GM21786 (cell line): ENCODE data around the gene ADSL.
"Not testable (repeated sequence)": the region's sequence is repeated elsewhere in the genome, so short reads cannot be mapped to it uniquely, and the experiment has no call there.

ENCODE experiments used
- ATAC-seq: cut with Tn5 transposase; IDR thresholded peaks from one replicate; pipeline ENCODE4 v1.9.1; 2021; ENCODE audit not compliant: unreplicated experiment

The ADSL gene

GRCh38 chr22:40346185-40347118 lies at the start of gene ADSL:
TSS of gene ADSL (plus strand) at chr22:40346500. CDS start at chr22:40346559, 59 bp downstream.
- ATAC-seq: peak; percentile 83

DNA sequence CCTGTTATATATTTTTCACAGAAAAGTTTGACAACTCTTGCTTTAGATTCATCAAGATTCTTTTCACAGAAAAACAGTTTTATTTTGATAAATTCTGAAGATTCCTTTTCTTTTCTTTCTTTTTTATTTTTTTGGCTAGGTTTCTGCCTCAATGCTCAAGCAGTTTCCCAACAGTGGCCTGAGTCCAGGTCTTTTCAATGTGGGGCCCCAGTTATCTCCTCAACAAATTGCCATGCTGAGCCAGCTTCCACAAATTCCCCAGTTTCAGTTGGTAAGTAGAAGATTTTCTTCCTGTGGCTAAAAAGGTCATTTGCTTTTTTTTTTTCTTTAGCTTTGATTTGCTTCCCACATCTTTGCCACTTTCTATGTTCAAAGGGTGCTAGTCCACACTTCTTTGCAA lies 46.0 kb upstream of the ADSL start:
- ATAC-seq: no peak

DNA sequence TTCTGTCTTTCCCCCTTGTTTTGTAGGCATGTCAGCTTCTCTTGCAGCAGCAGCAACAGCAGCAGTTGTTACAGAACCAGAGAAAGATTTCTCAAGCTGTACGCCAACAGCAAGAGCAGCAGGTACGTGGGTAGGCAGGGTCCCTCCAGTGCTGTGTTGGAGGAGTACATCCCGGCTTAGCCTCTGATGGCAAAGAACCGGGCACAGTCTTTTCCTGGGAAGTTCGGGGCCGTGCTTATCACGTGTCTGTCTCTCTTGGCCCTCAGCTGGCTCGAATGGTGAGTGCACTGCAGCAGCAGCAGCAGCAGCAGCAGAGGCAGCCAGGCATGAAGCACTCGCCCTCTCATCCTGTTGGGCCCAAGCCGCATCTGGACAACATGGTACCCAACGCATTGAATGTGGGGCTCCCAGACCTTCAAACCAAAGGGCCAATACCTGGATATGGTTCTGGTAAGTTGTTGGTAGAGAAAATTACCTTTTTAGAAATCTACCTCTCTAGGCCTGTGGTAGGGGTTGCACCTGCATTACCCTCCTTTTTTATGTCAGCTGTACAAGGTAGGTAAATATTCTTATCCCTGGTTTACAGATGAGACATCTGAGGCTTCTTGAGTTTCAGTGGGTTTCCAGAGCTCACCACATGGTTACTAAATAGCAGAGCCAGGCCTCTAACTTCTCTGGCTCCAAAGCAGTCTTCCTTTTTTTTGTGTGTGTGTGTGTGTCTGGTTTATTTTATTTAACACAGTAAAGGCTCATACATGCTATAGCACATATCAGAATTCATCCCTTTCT lies 45.2 kb upstream of the ADSL start:
- ATAC-seq: peak; percentile 53

DNA sequence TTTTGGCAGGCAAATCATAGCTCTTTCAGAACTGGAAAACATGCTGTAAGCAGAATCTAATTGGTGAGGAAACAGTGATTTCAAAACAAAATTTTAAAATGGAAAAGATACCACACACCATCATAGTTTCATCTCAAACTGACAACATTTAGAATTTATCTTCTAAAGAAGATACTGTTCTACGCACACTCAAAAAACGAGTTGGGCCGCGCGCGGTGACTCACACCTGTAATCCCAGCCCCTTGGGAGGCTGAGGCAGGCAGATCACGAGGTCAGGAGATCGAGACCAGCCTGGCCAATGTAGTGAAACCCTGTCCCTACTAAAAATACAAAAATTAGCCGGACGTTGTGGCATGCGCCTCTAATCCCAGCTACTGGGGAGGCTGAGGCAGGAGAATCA lies 44.2 kb upstream of the ADSL start:
- ATAC-seq: no peak

- no peak for ATAC-seq
Observed at GRCh38 chr22:40305625-40306024, 40.7 kb upstream of the ADSL start.

DNA sequence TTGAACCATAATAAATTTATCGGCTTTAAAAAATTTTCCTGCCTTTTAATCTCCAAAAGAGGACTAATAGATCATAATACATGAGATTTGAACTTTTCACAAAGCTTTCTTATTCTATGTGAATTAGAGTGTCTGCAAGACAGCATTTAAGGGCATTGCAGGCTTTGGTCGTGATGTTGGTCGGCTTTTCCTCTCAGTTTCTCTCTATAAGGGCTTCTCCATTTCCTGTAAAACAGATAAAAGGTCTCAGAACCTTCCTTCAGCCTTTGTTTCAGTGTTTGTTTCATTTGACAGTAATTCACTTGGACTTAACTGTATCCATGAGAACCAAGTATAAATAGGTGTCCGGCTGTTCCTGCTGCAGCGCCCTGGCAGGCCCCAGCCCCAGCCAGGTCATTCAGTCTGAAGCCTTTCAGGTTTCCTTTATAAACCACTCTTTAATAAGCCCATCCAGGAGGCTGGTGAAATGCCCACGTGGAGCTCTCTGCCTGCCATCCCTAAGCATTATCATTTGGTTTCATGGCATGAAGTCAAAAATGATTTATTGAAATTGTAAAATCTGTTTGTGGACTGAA lies 37.2 kb upstream of the ADSL start:
- no peak for ATAC-seq

DNA sequence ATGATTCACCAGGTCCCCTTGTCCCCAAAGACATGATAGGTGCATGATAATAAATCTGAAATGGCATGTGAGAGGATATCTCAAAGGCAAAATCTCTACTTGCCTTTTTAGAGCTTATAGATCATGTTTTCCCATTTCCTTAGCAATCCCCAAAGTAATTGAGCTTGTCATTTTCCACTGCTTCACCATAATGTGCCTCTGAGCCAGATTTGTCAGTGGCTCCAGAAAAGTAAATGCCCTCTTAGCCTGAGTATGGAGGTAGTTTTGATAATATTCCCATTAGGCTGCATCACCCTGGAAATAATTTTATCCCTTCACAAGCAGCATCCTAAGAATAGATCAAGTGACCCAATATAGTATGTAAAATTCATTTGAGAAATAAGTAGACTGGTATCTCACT lies 36.7 kb upstream of the ADSL start:
- ATAC-seq: no peak

DNA sequence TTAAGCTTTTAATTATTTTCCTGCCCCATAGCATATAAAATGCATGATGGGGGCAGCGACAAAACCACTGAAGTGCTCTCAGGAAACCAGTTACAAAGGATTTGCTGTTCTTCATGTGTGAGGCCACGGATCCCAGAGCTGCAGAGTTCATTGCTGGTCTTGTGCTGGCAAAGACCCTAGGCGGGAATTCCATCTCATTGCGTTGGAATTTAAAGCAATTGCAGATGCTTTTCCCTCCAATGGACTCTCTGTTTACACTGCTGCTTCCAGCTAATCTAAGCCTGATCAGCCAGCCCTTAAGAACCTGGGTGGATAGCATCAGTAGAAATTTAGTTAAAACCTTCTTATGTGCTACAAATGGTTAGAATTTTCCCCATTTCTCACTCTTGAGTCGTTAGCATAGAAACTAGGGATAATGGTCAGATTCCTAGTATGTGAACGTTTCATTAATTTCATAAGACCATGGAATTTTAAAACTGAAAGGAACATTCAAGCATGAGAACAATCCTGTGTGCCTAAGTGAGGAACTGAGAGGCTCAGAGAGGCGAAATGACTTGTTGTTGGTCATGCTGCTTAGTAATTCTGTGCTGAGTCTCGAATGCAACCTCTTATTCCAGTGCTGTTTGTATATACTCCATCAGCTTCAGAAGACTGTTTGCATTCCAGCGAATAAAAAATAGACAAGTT lies 36.1 kb upstream of the ADSL start:
- no peak for ATAC-seq

GRCh38 chr22:40310768-40311120 lies 35.6 kb upstream of the ADSL start:
- ATAC-seq: no peak

GRCh38 chr22:40311646-40312045 lies 34.7 kb upstream of the ADSL start:
- not testable (repeated sequence) for ATAC-seq

DNA sequence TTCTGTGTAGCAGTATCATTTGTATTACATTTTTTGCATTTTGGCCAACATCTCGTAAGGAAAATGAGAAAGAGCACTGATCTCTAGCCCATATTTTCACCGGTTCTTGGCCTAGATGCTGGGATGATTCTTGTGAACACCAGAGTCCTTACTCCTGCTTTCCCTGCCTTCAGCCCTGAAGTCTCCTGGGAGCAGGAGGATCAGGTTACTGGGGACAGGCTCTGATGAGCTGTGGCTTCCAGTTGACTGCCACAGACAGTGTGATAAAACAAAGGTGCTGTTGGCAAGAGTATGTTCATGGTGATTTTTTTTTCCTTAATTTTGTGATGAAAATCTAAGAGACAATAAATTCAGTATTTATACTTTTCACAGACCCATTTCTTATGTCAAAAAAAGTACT lies 34.2 kb upstream of the ADSL start:
- no peak for ATAC-seq

GRCh38 chr22:40313007-40313406 lies 33.3 kb upstream of the ADSL start:
- ATAC-seq: no peak

- ATAC-seq: no peak
Observed at GRCh38 chr22:40314041-40314440, 32.3 kb upstream of the ADSL start.

DNA sequence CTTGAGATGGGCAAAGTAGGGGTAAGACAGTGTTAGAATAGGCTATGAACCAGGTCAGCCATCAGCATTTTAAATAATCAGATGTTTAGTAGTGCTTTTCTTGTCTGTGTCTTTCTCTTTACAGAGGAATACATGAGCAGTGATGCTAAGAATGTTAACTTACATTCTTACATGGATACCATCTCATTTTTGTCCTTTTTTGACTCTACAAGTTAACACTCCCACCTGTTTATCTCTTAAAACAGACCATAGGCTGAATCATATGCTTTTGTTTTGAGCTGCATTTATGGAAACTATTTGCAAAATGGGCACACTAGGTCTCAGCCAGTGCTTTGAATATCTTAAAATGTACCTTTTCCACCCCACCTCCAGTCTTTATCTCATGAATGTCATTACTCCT lies 25.6 kb upstream of the ADSL start:
- ATAC-seq: no peak

GRCh38 chr22:40322021-40322420 lies 24.3 kb upstream of the ADSL start:
- no peak for ATAC-seq

GRCh38 chr22:40322818-40323447 lies 23.4 kb upstream of the ADSL start:
- no peak for ATAC-seq

DNA sequence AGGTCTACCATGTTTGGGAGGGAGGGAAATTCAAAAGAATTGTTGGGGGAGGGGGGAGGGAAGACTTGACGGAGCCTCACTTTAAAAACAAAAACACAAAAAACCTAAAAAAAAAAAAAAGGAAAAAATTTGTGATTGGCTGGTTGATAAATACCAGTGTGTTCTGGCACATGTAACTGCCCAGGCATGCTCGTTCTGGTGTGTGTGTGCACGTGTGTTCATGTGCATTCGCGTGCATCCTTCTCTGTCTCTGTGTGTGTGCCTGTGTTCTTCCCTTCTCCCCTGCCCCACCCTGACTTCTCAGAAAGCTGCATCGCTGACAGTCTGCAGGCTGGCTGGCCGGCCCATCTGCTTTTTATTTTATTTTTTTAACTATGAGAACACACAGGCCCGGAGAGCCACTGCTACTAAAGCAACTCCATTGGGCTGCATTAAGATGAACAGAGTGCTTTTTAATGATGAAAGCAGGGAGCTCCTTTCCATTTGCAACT lies 22.6 kb upstream of the ADSL start:
- ATAC-seq: no peak

DNA sequence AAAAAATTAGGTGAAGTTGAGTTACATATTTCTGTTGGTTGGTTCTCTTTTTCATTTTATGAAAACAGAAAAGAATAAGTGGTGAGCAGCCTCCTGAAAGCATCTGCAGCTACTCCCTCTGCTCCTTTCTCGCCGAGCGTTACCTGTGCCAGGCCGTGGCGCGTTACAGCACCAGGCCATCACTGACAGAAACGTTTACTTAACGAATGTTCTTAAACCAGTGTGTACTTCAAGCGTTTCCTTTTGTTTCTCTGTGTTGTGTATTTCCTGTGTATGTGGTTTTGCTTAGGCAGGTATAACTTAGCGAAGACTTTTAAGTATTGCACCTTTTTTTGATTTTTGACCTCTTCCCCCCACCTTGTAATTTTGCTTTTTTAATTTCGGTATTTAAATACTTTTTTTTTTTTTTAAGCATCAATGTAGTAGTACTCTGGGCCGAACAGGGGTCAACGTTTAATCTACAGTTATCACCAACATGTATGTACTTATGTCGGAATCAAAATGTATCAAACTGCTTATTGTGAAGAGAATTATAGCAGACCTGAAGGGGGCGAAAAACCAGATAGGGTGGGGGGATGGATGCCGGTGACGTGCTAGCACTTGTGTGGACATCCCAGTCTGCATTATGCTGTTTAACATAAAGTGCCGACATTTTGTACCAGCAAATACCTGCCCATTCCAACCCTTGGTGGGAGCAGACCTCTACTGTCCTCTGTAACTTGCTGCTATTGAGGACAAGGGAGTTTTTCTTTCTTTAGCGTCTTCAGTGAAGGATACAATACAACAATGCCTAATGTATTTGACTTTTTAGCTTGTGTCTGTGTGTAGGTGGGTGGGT lies 21.6 kb upstream of the ADSL start:
- no peak for ATAC-seq

GRCh38 chr22:40325315-40325714 lies 21.0 kb upstream of the ADSL start:
- ATAC-seq: no peak
